GM21737 (cell line): ENCODE results near the gene NTRK2.

Experiments
- ATAC-seq: cut with Tn5 transposase; IDR thresholded peaks from one replicate; pipeline ENCODE4 v1.9.1; 2021; ENCODE audit warnings: mild to moderate bottlenecking, moderate library complexity; ENCODE audit not compliant: unreplicated experiment

Gene NTRK2

DNA sequence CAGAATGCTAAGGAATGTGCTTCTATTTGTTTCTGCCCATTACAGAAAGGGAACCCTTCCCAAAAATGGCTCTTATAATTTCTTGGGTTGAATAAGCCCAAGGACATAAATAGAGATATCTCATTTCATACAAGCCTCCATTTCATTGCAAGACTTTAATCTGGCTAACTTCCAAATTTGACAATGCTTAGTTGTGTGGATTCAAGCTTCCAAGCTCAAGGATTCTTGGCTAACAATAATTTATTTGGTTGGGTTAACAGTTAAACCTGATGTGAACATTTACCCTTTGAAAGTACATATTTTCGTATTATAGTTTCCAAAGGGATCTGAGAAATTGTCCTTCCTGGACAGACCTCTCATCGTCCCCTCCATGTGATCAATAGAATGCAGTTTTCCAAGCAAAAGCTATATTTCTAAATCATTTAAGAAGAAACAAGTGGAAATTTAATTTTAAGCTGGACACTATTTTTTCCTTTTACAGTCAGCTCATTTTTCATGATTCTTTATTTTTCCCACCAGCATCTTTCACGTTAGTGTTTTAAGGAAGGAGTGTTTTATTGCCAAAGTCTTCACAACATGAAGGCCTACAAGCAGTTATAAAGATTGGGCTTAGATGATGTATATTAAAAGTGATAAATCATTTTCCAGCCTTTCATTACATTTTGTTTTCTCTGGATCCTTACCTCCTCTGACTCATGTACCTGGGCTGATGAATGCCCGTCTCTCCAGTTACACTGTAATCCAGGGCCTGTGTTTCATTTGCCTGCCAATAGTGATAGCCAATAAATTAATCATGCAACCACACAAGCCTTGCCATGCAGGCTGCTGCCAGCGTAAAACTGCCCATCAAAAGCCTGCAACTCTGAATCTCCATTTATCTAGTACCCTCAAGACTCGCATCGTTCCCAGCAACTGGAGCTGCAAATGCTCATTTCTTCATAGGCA lies 176.7 kb downstream of the NTRK2 start:
- no peak for ATAC-seq

DNA sequence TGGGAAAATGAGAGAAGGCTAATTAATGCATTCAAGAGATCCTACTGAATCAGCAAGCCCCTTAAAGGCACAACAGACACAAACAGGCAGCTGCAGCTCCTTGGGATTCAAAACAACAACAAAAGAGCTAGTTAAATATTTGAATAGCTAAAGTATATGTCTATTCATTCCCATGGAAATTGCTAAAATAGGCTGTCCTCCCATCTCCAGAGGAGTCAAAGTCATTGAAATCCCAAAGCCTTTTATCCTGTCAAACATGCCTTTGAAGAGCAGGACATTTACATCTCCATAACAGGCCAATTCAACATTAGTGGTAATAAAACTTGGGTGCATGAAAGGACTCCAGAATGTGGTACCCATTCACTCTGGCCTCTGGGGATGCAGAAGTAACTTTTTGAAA lies 177.4 kb downstream of the NTRK2 start:
- ATAC-seq = no peak

DNA sequence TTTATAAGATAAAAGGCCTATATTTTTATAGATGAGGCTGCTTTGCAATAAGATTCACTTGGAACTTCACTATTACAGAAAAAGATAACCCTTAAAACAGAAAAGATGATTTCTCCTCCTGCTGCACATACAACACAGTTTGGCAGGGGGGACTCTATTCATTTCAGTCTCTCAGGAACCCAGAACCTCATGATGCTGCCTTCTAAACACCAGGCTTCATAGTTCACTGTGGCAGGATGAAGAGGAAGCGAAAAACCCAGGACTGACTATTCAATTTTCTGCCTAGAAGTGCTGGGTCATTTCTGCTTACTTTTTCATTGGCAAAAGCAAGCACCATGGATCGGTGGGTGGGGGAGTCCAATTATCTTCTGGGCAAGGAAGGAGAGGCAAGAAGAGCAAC lies 179.5 kb downstream of the NTRK2 start:
- no peak for ATAC-seq

DNA sequence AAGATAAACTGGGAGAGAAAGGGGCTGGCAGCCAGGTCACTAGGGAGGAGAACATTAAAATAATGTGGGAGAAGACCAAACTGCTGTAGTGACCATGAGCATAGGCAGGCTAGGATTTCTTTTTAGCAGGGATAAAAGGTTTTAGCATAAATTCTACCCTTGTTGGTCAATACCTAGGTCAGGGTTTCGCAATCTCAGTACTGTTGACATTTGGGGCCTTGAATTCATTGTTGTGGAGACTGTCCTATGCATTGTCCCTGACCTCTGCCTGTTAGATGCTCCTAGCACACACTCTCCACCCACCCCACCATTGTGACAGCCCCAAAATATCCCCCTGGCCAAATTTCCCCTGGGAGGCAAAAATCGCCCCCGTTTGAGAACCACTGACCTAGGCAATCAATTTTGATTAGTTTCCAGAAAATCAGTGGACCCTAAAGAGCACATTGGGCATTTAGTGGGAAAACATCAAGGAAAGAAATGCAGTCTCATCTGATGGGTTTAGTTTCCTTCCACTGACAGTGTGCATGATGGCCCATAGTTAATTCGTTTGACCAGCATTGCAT lies 181.4 kb downstream of the NTRK2 start:
- ATAC-seq = no peak

DNA sequence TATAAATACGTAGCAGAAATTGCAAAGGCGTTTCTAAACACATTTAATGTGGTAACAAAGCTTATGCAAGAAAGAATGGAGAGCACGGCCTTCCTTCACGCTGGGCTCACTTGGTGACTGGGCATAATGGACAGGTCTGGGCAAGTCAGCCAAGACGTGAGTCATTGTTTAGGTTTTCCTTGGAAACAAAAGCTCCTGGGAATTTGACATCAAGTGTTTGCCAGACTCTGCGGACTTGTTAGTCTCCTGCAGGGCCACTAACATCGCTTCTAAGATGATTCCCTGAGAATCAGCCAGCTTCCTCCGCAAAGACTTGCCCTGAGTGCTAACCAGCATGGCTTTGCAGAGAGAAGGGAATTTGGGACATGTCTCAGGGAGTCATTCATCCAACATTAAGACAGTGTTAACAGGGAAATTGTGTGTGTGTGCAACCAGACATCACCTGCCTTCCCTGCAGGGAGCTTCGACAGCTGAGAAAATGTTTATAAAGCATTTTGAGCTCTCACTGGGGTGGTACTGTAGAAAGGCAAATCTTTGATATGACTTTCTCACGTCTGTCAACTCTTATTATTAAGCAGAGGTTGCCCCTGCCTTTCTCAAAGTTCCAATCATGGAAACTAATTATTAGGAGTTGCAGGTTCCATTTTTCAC lies 182.5 kb downstream of the NTRK2 start:
- no peak for ATAC-seq

DNA sequence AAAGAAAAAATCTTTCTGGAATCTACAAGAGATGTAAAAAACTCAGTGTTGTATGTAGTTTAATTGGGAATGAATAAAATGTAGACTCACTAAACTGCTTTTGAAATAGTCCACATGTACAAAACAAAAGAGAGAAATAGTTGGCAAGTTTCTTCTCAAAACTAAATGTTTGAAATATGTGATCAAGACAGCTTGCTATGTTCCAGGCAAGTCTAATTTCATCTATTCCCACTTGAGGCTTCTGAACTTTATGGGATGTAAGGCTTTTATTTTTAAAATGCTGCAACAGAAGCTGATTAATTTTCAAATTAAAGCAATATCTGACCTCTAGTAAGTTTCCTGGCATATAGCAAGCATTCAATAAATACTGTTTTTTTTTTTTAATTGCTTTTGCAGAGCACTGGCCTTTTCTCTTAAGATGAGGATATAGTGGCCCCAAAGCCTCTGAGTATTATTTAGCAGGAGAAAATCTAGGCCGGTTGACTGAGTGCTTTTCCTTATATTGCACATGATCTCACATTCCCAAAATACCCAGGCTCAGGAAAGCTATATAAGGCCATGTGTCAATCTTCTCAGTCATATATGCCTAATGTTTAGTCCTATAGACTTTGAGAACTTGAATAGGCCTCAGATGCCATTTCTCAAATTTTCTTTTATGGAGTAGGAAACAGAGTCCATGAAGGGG lies 183.2 kb downstream of the NTRK2 start:
- ATAC-seq = no peak

DNA sequence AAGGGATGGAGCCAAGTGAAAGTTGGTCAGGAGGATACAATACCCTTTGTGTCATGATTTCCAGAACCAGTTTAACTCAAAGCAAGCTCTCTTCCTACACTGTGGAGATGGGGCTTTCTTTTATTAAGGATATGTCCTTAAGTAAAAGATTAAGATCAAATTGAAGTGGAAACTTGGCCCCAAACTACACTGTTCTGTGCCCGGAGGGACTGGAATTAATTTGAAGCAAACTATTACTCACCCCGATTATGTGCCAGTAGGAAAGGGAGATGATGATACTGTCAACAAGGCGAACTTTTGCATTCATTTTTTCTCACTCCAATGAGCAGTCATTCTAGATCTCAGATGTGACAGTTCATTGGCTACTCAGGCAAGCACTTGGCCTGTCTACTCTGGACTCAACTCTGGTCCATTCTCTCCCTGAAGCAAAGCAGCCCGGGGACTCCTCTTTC lies 186.7 kb downstream of the NTRK2 start:
- ATAC-seq = no peak

DNA sequence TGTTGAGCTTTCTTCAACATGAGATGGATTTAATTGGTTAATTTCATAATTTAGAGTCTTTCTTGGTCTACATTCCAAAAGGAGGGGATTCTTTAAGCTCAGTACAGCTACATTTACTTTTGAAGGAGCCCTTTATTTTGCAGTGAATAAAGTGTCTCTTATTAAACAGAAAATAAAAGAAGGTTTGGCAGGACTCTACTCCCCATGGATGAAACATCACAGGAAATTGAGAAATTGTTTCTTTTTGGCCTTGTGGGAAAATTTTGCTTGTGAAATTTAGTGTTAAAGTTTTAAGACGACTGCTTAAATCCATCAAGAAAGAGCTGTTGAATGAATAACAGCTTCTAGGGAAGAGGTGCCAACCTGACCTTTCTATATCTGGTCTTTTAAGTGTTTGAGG lies 187.7 kb downstream of the NTRK2 start:
- ATAC-seq = no peak

DNA sequence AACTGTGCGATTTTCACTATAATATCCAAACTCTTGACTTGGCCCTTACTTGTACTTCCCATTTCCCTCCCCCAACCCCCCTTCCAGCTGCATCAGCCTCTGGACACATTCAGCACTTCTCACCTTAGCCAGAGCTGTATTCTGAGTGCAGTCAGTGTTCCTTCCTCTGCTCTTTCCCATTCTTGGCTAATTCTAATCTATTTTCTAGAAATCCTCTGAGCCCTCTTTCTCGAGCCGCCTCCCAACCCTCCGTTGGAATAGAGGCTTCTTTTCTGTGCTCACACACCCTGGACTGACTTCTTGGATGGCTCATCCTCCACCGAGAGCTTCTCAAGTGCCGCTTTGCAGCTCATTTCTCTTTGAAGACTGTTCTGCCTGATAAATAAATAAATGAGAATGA lies 188.8 kb downstream of the NTRK2 start:
- no peak for ATAC-seq

DNA sequence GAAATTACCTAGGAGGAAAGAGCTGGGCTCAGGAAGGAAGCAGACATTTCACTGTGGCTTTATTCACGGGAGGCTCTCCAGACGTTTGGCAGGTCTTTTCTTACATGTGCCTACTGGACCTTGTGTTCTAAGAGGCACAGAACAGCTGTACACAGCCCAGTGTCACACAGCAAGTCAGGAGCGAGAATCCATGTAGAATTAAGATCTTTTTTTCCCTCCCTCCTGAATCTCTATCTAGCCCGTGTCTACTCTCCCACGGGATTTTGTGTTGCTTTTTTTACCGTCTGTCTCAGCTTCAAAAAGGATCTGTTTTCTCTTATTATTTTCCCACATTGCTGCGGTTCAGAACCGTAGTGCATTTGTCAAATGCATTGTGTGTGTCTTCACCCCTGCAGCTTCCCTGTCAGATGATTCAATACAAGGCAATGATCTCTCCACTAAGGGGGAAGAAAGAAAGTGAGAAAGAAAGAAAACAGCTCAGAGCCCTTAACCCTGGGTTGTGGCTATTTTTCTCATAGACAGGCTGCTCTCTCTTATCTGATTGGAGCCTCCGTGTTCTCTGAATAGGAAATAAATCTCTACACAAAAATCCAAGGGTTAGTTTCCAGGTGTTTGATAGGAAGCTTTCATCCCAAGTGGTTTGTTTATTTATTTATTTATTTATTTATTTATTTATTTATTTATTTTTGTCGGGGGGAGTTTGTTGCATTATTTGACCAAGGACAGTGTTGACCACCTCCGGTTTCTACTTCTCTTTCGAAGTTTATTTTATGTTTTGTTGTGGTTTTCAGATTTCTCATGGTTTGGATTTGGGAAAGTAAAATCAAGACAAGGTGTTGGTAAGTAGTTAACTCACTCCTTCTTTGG lies 191.0 kb downstream of the NTRK2 start:
- ATAC-seq = no peak

DNA sequence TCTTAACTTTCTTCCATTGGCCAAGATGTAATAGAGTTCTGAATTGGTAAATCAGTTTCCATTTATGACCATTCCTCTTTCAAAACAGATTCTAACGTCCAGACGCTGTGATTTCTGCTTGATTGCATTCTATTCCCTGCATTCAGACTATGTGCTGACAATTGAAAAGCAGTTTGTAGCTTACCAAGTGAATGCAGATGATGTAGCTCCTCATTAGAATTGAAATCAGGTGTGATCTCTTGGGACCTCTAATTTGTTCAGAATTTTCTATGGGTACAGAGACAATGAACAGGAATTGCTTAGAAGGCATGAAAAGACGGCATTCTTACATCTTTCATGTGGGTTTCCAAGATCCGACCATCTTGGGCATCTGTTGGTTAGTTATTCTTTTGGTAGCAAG lies 191.9 kb downstream of the NTRK2 start:
- ATAC-seq = no peak

DNA sequence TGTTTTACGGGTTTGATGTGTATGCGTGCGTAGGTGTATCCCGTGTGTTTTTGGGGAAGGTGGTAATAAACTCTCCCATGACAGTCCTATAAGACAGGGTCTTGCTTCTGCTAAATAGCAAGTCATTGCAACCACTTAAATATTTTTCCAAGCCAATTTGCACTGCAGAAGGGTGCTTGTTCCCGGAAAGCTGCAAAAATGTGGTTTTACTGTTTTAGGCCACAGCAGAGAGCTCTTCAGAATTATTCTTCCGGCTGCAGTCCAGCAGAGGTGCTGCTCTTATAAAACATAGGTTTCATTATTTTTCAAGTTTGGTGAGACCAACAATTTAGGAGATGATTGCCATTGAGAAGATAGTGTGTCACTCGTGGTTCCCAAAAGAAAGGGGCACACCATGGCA lies 192.8 kb downstream of the NTRK2 start:
- no peak for ATAC-seq

DNA sequence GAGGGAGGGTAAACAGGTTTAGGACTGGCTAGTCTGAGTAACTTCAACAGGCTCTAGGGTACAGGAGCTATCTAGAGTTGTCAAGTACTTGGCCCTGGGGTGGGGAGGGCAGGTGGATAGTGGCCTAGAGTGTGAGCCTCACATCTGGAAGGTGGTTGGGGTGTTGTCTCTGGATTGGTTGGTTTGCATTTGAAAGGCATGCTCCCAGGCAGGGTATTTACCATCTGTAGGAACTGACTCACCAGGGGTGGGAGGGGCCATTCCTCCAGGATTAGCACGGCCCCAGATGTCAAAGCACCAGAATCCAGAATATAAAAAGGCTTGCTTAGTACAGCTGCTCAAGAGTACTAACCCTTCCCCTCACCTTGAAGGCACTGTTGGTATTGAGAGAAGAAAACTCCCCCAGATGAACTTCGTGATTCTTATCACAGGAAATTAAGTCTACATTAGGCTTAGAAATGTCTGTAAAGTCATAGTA lies 193.3 kb downstream of the NTRK2 start:
- no peak for ATAC-seq

DNA sequence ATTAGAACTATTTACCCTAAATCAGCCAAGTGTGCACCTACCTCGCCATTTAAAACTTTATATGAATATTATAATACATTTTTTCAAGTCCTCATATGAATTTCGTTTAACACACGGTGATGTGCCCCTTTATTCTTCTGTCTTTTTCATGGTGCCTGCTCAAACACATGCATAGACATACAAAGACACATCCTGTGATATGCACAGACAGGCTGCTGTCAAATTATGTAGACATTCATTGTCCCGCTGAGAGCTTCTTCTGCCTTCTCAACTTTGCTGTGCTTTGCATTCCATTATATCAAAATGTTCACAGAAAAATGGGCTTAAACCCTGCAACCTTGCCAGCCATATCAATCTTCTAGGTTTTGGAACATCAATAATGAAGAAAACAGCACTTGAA lies 193.8 kb downstream of the NTRK2 start:
- ATAC-seq = no peak

DNA sequence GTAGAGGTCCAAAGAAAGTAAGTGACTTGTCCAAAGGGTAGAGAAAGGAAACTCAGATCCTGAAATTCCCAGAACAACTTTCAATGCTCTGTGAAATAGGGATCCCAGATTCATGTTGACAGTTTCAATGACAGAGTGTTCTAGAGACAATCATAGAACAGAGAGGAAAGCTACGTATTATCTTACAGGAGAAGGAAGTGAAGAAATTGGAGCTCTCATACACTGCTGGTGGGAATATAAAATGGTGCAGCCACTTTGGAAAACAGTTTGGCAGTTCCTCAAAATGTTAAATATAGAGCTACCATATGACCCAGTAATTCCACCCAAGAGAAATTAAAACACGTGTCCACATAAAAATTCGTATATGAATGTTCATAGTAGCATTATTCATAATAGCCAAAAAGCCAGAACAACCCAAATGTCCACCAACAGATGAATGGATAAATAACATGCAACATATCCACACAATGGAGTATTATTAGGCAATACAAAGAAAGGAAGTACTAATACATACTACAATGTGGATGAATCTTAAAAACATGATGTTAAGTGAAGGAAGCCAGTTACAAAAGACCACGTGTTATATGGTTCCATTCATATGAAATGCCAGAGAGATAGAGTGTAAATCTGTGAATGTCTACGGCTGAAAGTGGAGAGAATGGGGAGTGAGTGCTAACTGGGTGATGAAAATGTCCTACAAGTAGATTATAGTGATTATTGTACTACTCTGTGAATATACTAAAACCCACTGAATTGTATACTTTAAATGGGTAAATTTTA lies 197.1 kb downstream of the NTRK2 start:
- no peak for ATAC-seq

DNA sequence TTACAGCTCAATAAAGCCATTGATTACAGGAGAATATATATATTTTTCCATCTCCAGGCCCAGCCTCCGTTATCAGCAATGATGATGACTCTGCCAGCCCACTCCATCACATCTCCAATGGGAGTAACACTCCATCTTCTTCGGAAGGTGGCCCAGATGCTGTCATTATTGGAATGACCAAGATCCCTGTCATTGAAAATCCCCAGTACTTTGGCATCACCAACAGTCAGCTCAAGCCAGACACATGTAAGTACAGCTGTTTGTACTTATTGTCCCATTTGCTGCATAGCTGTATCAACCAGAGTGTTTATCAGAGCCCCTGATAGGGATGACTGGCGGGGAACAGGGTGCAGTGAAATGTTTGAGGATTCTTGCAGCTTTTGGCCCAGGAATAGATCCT lies 197.7 kb downstream of the NTRK2 start:
- no peak for ATAC-seq

DNA sequence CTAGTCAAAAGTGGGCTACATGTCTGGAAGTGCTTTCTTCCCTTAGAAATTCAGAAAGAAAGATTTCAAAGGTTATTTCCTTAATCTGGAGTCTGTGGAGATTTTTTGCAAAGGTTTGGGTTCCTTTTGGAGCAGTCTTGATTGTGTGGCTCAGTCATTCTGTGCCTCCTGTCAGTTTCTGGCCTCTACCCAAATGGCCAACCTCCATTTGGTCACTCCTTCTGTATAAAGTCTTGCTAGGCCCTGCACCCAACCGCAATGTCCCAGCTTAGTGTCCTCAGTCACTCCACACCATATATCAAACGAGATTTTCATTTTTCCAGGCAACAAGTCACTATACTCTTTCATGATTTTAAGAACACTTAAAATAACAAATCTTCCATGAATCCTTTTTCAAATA lies 199.6 kb downstream of the NTRK2 start:
- ATAC-seq = no peak

DNA sequence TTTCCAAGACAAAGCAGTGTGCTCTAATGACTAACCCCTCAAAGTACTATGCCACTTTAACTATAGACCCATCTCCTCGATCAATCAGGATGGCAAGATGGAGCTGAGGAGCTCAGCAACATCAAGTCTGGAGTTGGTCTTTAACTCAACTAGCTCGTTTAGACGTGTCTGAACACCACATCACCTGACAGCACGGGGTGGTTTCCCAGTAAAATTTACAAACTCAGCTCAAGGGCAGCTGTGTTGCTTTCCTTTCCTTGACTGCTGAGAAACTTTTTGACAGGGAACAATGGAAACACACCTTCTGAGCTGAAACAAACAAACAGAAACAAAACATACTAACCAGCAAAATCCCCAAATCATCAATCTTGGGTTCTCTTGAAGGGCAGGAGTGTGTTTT lies 202.5 kb downstream of the NTRK2 start:
- ATAC-seq = no peak

DNA sequence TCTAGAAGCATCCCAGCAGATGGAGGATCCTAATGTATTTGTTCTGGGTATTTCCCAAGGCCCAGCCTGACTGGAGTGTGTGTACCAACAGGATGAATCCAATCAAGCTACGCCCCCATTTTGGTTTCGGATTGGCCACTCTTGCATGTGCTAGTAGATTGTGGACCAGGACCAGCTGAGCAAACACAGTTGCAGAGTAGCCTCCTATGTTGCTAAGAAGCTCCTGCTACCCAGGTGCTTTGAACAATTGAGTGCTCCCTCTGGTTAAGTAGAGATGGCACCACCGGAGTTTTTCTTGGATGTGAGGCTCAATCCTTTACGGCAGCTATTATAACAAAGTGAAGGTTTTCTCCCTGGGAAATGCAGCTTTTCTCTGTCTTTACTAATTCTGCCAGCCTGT lies 204.5 kb downstream of the NTRK2 start:
- no peak for ATAC-seq

DNA sequence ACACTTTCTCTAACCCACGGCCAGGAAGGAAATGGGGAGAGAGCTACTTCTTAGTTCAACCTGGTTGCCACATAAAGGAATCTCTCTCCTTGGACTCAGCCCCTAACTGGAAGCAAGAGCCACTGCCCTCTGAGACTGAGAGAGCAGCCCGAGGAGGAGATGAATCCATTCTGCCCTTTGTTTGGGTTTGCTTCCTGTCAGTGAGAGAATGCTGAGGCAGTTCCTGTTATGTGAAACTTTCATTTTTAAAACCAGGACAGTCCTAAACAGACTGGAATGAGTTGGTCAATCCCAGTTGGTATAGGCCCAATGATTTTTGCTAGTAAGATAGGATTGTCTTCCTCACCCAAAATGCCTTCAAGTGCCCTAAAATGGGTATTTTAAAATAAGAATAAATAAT lies 205.1 kb downstream of the NTRK2 start:
- ATAC-seq = no peak
